BJ (cell line): Measurements from ENCODE around the gene ZDHHC11. TPM values are rescaled to one million over a fixed set of nuclear protein-coding genes. Genes with fewer than 3 reads are reported as not detected.
"Not testable (repeated sequence)": the region's sequence is repeated elsewhere in the genome, so short reads cannot be mapped to it uniquely, and the experiment has no call there.

Source experiments
- CTCF ChIA-PET: fragments of 350-600 bp; formaldehyde crosslinking; extraction: SDS; loops from one replicate; lab custom pipeline; 2021; ENCODE audit warnings: antibody characterized with exemption, inconsistent platforms; lab: Yijun Ruan, JAX
- POLR2A ChIA-PET: fragments of 300-600 bp; sonication (Branson Sonifier 250); formaldehyde crosslinking; extraction: SDS; loops from one replicate; lab custom pipeline; 2021; ENCODE audit warnings: antibody characterized with exemption; lab: Charles Lee
- DNase-seq: peaks from one replicate; pipeline ENCODE4 v3.0.0-alpha.2; 2011; ENCODE audit warnings: low read depth
- H3K27me3 ChIP-seq: 2 replicates; pipeline ENCODE4 v1.6.0; 2011; ENCODE audit warnings: low read length; ENCODE audit not compliant: control insufficient read depth, insufficient read depth
- H3K36me3 ChIP-seq: 2 replicates; pipeline ENCODE4 v1.5.1; 2011; ENCODE audit warnings: low read length; ENCODE audit not compliant: control insufficient read depth, insufficient read depth
- H3K4me3 ChIP-seq: 2 replicates; pipeline ENCODE4 v1.5.1; 2011; ENCODE audit warnings: low read depth, mild to moderate bottlenecking, control low read depth, low read length
- CTCF ChIP-seq: IDR thresholded peaks from 2 replicates; pipeline ENCODE4 v1.5.1; 2011; ENCODE audit warnings: low read depth, mild to moderate bottlenecking, control low read depth, inconsistent platforms, low read length, moderate library complexity; ENCODE audit not compliant: insufficient read depth
- polyA plus RNA-seq: library from polyadenylated mRNA; depleted of rRNA; stranded (reverse); fragments of >200 nt; gene quantifications from 2 replicates; pipeline ENCODE4 v1.2.3, GENCODE V29; 2011

Gene ZDHHC11
- polyA plus RNA-seq, 1 experiment = 0.15 TPM

GRCh38 chr5:856531-857425, 6.0 kb upstream of the ZDHHC11 start:
- no peak for DNase-seq
- H3K4me3 ChIP-seq = no peak overlapping the region
- no peak for TF ChIP-seq CTCF
- ChIA-PET POLR2A (no interaction called here), CTCF (no interaction called here)
- H3K27me3 ChIP-seq = no peaks in the 10 kb centered on the region
- 0 out of 2 replicates have a peak, but pooled peaks cover 1% of the 10 kb centered on the region for H3K36me3 ChIP-seq

- ChIA-PET CTCF (no interaction called here), POLR2A (no interaction called here)
- 0 out of 2 replicates have a peak, but pooled peaks cover 1% of the 10 kb centered on the region for H3K36me3 ChIP-seq
- TF ChIP-seq CTCF = no peak
- DNase-seq = no peak
- 0 out of 2 replicates have a peak, but pooled peaks cover under 1% of the 10 kb centered on the region for H3K27me3 ChIP-seq
- no peak overlapping the region for H3K4me3 ChIP-seq
Measured at GRCh38 chr5:855771-856530, 5.2 kb upstream of the ZDHHC11 start.

- peaks cover 2% of the 10 kb centered on the region; the same call in 1 of the 2 replicates for H3K27me3 ChIP-seq
- 0 out of 2 replicates have a peak, but pooled peaks cover 1% of the 10 kb centered on the region for H3K36me3 ChIP-seq
- ChIA-PET POLR2A (no interaction called here), CTCF (no interaction called here)
- H3K4me3 ChIP-seq = no peak overlapping the region
- no peak for TF ChIP-seq CTCF
- DNase-seq = no peak
Measured at GRCh38 chr5:854966-855743, 4.4 kb upstream of the ZDHHC11 start.

GRCh38 chr5:854217-854616, 3.4 kb upstream of the ZDHHC11 start:
- no peak for TF ChIP-seq CTCF
- Histone ChIP-seq H3K36me3 (no peaks in the 10 kb centered on the region), H3K27me3 (peaks cover 2% of the 10 kb centered on the region), H3K4me3 (no peak overlapping the region)
- ChIA-PET POLR2A (no interaction called here), CTCF (no interaction called here)
- no peak for DNase-seq

GRCh38 chr5:853416-854090, 2.8 kb upstream of the ZDHHC11 start:
- DNase-seq, CTCF ChIA-PET, H3K36me3 ChIP-seq, H3K27me3 ChIP-seq, H3K4me3 ChIP-seq, POLR2A ChIA-PET: not testable (repeated sequence)
